ENCODE data around the gene UBE2L3.
"Not testable (repeated sequence)": the region's sequence is repeated elsewhere in the genome, so short reads cannot be mapped to it uniquely, and the experiment has no call there.

UBE2L3 gene

GRCh38 chr22:21629255-21630149, 62.0 kb downstream of the UBE2L3 start, which contains the start of gene YDJC:
YDJC (minus strand) TSS chr22:21630022; CDS start chr22:21630014, 8 bp downstream.
- peak; percentile 96 for DNase-seq

- no peak for DNase-seq
Measured at GRCh38 chr22:21631025-21631424, 63.5 kb downstream of the UBE2L3 start.

- DNase-seq, result peak; percentile 78
Measured at GRCh38 chr22:21632237-21632895, 64.9 kb downstream of the UBE2L3 start, which contains the start of gene CCDC116. CCDC116 (plus strand) TSS chr22:21632760; CDS start chr22:21633182, 422 bp downstream.

GRCh38 chr22:21632931-21633330, 65.4 kb downstream of the UBE2L3 start:
- DNase-seq, result no peak

GRCh38 chr22:21633481-21633880, 66.0 kb downstream of the UBE2L3 start:
- no peak for DNase-seq

GRCh38 chr22:21634081-21634480, 66.6 kb downstream of the UBE2L3 start:
- no peak for DNase-seq

GRCh38 chr22:21634844-21635243, 67.3 kb downstream of the UBE2L3 start:
- DNase-seq, result no peak

GRCh38 chr22:21635771-21636510, 68.4 kb downstream of the UBE2L3 start:
- DNase-seq, result no peak

GRCh38 chr22:21636629-21637218, 69.2 kb downstream of the UBE2L3 start:
- DNase-seq, result no peak

- not testable (repeated sequence) for DNase-seq
Measured at GRCh38 chr22:21637450-21637849, 69.9 kb downstream of the UBE2L3 start.

GRCh38 chr22:21639359-21639758, 71.8 kb downstream of the UBE2L3 start:
- no peak for DNase-seq

- no peak for DNase-seq
Measured at GRCh38 chr22:21640810-21641209, 73.3 kb downstream of the UBE2L3 start.

GRCh38 chr22:21641417-21641788, 73.9 kb downstream of the UBE2L3 start:
- peak; percentile 64 for DNase-seq

GRCh38 chr22:21641789-21642583, 74.5 kb downstream of the UBE2L3 start, which contains the start of gene SDF2L1:
SDF2L1 (plus strand) TSS chr22:21642302; CDS start chr22:21642337, 35 bp downstream.
- peak; percentile 99 for DNase-seq

- peak; percentile 85 for DNase-seq
Measured at GRCh38 chr22:21642584-21643448, 75.3 kb downstream of the UBE2L3 start.

- DNase-seq, result peak; percentile 44
Measured at GRCh38 chr22:21643533-21644357, 76.2 kb downstream of the UBE2L3 start.

GRCh38 chr22:21645513-21645912, 78.0 kb downstream of the UBE2L3 start:
- DNase-seq, result not testable (repeated sequence)

- DNase-seq, result peak; percentile 95
Measured at GRCh38 chr22:21646608-21647590, 79.4 kb downstream of the UBE2L3 start.

- no peak for DNase-seq
Measured at GRCh38 chr22:21650280-21650679, 82.8 kb downstream of the UBE2L3 start.
